GM12801 (cell line): ENCODE data around the gene HOXC10.

Source experiments
- TF ChIP-seq, protein P1 (sequence below): IDR thresholded peaks from one replicate; pipeline ENCODE4 v1.5.1; 2011; ENCODE audit warnings: control low read depth; ENCODE audit not compliant: insufficient read length; ENCODE audit errors: extremely low read depth

HOXC10 gene

DNA sequence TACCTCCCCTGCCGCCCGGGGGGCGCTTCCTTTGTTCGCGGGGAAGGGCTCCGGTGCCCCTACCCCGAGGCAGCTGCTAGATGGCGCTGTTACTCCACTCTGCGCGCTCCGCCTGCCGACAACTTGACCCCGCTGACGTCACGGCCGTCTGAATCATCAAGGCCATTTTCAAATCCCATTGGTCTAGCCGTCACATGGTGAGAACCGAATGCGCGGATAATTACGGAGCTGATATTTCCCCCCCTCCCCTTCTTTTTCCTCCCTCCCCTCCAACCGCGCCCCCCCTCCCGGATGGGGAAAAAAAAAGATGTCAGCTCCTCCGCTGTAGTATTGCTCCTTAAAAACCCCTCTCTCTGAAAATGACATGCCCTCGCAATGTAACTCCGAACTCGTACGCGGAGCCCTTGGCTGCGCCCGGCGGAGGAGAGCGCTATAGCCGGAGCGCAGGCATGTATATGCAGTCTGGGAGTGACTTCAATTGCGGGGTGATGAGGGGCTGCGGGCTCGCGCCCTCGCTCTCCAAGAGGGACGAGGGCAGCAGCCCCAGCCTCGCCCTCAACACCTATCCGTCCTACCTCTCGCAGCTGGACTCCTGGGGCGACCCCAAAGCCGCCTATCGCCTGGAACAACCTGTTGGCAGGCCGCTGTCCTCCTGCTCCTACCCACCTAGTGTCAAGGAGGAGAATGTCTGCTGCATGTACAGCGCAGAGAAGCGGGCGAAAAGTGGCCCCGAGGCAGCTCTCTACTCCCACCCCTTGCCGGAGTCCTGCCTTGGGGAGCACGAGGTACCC, at the start of gene HOXC10:
HOXC10 (plus strand) TSS at position 246 of the 791 bp plus-strand sequence; CDS start at position 360, 114 bp downstream.
- TF ChIP-seq, protein P1, sequence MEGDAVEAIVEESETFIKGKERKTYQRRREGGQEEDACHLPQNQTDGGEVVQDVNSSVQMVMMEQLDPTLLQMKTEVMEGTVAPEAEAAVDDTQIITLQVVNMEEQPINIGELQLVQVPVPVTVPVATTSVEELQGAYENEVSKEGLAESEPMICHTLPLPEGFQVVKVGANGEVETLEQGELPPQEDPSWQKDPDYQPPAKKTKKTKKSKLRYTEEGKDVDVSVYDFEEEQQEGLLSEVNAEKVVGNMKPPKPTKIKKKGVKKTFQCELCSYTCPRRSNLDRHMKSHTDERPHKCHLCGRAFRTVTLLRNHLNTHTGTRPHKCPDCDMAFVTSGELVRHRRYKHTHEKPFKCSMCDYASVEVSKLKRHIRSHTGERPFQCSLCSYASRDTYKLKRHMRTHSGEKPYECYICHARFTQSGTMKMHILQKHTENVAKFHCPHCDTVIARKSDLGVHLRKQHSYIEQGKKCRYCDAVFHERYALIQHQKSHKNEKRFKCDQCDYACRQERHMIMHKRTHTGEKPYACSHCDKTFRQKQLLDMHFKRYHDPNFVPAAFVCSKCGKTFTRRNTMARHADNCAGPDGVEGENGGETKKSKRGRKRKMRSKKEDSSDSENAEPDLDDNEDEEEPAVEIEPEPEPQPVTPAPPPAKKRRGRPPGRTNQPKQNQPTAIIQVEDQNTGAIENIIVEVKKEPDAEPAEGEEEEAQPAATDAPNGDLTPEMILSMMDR, result no peak

DNA sequence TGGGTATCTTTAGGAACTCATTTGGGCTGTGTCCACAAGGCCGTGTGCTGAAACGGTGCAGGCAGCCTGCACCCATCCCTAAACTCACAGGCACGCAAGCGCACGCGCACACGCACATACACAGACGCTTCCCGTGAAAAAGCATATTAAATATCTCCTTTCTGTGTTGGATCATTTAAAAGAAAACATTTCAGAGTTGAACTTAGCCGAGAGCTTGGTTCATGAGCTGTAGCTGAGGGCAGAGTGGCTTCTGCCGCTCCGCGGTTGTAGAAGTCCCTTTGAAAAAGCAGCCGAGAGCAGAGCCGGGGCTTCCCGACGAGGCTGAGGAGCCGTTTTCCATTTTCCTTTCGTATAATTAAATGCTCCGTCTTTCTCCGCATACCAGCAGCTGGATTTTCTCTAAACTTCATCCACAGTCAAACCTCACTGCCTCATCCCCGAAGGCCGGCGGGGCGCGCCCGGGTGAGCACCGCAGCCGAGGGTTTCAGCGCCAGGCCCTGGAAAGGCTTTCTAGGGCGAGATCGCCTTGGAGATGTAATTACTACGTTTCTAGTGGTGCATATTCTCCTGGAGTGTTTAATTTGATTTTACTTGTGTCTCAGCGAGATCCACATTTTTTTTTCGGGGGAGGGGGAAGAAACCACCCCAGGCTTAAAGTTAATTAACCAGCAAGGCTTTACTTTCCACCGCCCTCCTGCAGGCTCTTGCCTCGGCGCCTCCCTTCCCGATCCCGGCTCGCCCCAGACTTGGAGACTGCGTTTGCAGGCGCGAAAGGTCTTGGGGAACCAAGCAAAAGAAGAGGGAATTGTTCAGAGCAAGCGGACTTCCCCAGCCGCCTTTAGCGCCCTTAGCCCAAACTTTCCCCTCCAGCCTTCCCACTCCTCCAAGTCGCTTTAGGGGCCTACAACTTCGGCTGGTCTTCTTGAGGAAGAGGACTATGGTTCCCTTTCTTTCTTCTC, 49.3 kb upstream of the HOXC10 start:
- TF ChIP-seq, protein P1, result no peak

DNA sequence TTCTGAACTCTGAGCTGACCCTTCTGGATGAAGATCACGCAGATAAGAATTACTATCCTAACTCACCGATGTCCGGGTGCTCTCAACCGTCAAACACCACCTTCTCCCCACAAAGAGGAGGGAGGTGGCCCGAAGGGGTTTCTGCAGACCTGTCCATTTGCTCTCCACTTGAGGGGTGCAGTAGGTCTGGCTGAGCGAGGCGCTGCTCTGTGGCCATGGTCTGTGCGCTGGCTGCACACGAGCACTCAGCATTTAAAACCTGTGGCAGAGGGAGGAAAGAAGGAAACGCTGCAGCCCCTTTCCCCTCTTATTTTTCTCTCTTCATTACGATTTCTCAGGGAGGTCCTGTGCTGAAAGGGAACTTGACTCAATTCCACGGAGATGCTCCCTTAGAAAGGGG, 47.8 kb upstream of the HOXC10 start:
- TF ChIP-seq, protein P1, result no peak

DNA sequence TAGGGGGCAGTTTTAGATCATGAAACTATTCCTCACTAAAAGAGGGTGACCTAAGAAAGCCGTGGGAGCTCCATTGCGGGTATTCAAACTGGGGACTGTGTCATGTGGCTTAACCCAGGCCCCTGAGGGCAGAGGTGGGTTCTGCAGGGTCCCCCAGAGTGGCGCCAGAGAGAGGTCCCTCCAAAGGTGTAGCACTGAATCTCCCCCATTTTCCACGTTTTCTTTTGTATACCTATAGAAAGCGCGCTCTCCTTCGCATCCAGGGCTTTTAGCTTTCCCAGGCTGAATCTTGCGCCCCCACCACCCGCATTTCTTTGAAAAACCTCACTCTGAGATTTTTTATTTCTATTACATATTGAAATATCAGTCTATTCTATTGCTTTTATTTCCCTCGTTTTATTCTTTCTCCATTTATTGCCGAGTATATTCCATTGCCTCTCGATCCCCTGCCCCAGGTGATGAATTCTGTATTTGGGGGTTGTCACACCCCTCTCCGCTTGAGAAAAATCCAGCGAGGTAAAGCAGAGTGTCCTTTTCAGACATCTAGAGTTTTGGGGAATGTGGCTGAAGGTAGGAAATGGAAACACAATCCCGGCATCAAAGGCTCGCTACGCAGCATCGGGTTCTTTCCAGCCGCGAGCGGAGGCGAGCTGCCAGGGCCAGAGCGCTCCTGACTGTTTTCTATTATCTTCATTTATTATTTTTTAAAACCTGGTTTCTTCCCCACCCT, 47.2 kb upstream of the HOXC10 start:
- TF ChIP-seq, protein P1, result no peak

DNA sequence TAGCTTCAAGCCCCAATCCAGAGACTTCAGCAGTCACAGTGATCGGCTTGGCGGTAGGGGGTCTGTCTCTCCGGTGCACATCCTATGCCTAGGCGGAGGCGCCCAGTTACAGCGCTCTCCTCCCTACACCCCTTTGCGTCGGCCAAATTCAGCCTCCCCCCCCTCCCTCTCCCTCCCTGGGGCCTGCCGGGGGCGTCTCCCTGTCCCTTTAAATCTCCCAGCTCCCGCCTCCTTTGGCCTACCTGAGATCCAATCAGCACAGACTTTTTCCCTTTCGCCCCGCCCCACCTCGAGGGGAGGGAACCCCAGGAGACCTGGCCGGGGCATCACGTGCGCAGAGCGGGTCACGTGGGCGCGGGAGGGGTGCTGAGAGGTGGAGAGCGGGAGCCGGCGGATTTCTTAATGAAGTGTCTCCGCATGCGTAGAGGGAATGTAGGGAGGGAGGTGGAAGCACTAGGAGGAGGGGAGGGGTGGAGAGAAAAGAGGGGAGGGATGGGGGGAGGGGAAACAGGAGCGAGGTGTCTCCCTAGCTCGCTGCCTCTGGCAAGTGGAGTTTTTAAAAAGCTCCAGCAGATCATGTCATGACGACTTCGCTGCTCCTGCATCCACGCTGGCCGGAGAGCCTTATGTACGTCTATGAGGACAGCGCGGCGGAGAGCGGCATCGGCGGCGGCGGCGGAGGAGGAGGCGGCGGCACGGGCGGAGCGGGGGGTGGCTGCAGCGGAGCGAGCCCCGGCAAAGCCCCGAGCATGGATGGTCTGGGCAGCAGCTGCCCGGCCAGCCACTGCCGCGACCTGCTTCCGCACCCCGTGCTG, 46.4 kb upstream of the HOXC10 start, which contains the start of gene HOXC13:
HOXC13 (plus strand) TSS at position 506 of the 815 bp plus-strand sequence; CDS start at position 582, 76 bp downstream.
- TF ChIP-seq, protein P1, result no peak

DNA sequence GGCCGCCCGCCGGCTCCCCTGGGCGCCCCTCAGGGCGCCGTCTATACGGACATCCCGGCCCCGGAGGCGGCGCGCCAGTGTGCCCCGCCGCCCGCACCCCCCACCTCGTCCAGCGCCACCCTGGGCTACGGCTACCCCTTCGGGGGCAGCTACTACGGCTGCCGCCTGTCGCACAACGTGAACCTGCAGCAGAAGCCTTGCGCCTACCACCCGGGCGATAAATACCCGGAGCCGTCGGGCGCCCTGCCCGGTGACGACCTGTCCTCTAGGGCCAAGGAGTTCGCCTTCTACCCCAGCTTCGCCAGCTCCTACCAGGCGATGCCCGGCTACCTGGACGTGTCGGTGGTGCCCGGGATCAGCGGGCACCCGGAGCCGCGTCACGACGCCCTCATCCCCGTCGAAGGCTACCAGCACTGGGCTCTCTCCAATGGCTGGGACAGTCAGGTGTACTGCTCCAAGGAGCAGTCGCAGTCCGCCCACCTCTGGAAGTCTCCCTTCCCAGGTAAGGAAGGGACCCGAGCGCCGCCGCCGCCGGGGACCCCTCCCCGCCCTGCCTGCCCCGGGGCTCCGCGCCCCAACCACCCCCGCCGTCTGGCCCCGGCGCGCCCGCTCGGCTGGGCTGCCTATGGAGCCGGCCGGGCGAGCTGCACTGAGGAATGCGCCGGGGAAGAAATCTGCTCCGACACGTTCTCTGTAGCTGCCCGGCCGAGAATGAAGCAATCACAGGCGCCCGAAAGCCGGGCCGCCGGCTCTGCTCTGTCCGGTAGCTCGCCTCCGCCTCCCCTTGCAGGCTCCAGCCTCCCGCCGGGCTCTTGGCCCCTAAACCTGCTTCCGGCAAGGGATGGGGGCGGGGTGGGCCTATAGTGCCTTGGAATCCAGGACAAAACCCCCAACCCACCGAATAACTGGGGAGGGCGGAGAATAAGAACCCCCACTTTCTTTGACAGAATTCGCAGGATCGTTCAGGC, 45.5 kb upstream of the HOXC10 start:
- TF ChIP-seq, protein P1, result no peak
